Mesendoderm (in vitro differentiated cells): Measurements from ENCODE around the gene THSD7B.
"Not testable (repeated sequence)": the region's sequence is repeated elsewhere in the genome, so short reads cannot be mapped to it uniquely, and the experiment has no call there.

Experiments
- DNase-seq: peaks from one replicate; pipeline ENCODE4 v3.0.0; 2013
- H2AK5ac ChIP-seq: 2 replicates; pipeline ENCODE4 v1.6.1; 2013; ENCODE audit warnings: low read length, inconsistent platforms
- H2BK120ac ChIP-seq: 2 replicates; pipeline ENCODE4 v1.6.1; 2013; ENCODE audit warnings: low read depth, mild to moderate bottlenecking, low read length, moderate library complexity, mixed read lengths
- H2BK15ac ChIP-seq: replicated peaks from 2 replicates; pipeline ENCODE4 v1.6.1; 2013; ENCODE audit warnings: low read depth, mild to moderate bottlenecking, moderate library complexity
- H2BK5ac ChIP-seq: 2 replicates; pipeline ENCODE4 v1.6.1; 2013; ENCODE audit warnings: low read length, inconsistent platforms
- H3K18ac ChIP-seq: 2 replicates; pipeline ENCODE4 v1.6.1; 2013; ENCODE audit warnings: mild to moderate bottlenecking, low read length, mixed read lengths
- H3K23ac ChIP-seq: one replicate; pipeline ENCODE4 v1.6.1; 2013; ENCODE audit warnings: low read length
- H3K27ac ChIP-seq: 2 replicates; pipeline ENCODE4 v1.5.1; 2013; ENCODE audit warnings: low read depth, mild to moderate bottlenecking, inconsistent platforms, low read length, moderate library complexity
- H3K27me3 ChIP-seq: 2 replicates; pipeline ENCODE4 v1.6.1; 2013; ENCODE audit warnings: low read length, control low read depth, mild to moderate bottlenecking, inconsistent platforms; ENCODE audit not compliant: insufficient read depth, poor library complexity
- H3K36me3 ChIP-seq: 2 replicates; pipeline ENCODE4 v1.6.1; 2013; ENCODE audit warnings: low read length, inconsistent platforms; ENCODE audit not compliant: control insufficient read depth, insufficient read depth
- H3K4ac ChIP-seq: one replicate; pipeline ENCODE4 v1.6.1; 2013; ENCODE audit warnings: low read depth, mild to moderate bottlenecking, low read length, moderate library complexity
- H3K4me1 ChIP-seq: 2 replicates; pipeline ENCODE4 v1.6.1; 2013; ENCODE audit warnings: low read depth, low read length, inconsistent platforms; ENCODE audit not compliant: control insufficient read depth
- H3K4me2 ChIP-seq: 2 replicates; pipeline ENCODE4 v1.6.1; 2013; ENCODE audit warnings: low read length
- H3K4me3 ChIP-seq: 2 replicates; pipeline ENCODE4 v1.5.1; 2013; ENCODE audit warnings: mild to moderate bottlenecking, low read length
- H3K56ac ChIP-seq: one replicate; pipeline ENCODE4 v1.6.1; 2013; ENCODE audit warnings: low read length
- H3K79me1 ChIP-seq: 2 replicates; pipeline ENCODE4 v1.6.1; 2013; ENCODE audit warnings: low read length, inconsistent platforms
- H3K79me2 ChIP-seq: 2 replicates; pipeline ENCODE4 v1.6.1; 2013; ENCODE audit warnings: mild to moderate bottlenecking, low read length; ENCODE audit not compliant: control insufficient read depth, insufficient read depth
- H3K9ac ChIP-seq: 2 replicates; pipeline ENCODE4 v1.6.1; 2013; ENCODE audit warnings: low read length, inconsistent platforms
- H4K5ac ChIP-seq: one replicate; pipeline ENCODE4 v1.6.1; 2013; ENCODE audit warnings: low read length
- H4K8ac ChIP-seq: one replicate; pipeline ENCODE4 v1.6.1; 2013; ENCODE audit warnings: low read depth, mild to moderate bottlenecking, control low read depth, low read length, moderate library complexity
- WGBS: extraction: QIAGEN DNeasy Blood & Tissue Kit; methylation state at CpG from one replicate; pipeline ENCODE4 v1.1.7; 2013; ENCODE audit warnings: low lambda C conversion rate, missing lambda C conversion rate; ENCODE audit not compliant: insufficient coverage; ENCODE audit errors: extremely low coverage; 5-methylcytosine and 5-hydroxymethylcytosine counted together

Gene THSD7B

DNA sequence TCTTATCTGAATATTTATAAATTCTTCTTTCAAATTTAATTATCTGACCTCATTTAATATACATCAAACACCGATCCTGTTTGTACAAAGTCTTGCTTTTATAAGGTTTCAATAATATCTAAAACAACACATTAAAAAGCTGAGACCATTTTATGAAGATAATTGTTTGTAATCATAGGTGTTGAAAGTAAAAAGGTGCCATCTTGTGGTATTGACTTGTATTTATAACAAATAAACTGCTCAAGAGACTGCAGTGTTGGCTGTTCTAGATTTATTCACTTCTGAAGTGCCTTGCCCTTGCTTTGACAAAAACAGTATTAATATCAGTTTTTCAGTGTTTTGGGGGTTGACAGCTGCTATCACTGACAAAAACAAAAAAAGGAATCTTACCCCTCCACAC, 912.1 kb downstream of the THSD7B start:
- no peaks in the 10 kb centered on the region for H3K4me1 ChIP-seq
- no peak for DNase-seq
- H2BK15ac ChIP-seq = no peak overlapping the region
- H2BK120ac ChIP-seq = no peak overlapping the region
- H3K27me3 ChIP-seq = no peaks in the 10 kb centered on the region
- no peak overlapping the region for H3K27ac ChIP-seq
- H2BK5ac ChIP-seq = no peak overlapping the region
- WGBS = 100% methylated on average over 1 of the region's 1 CpG
- H3K4ac ChIP-seq = no peak overlapping the region
- H3K79me1 ChIP-seq = no peaks in the 10 kb centered on the region
- H3K79me2 ChIP-seq = no peaks in the 10 kb centered on the region
- no peak overlapping the region for H2AK5ac ChIP-seq
- H3K9ac ChIP-seq = no peak overlapping the region
- no peaks in the 10 kb centered on the region for H3K36me3 ChIP-seq
- H3K4me2 ChIP-seq = no peak overlapping the region
- no peak overlapping the region for H4K8ac ChIP-seq
- no peak overlapping the region for H3K56ac ChIP-seq
- H3K23ac ChIP-seq = no peak overlapping the region
- H3K18ac ChIP-seq = no peak overlapping the region
- no peak overlapping the region for H3K4me3 ChIP-seq
- H4K5ac ChIP-seq = no peak overlapping the region

DNA sequence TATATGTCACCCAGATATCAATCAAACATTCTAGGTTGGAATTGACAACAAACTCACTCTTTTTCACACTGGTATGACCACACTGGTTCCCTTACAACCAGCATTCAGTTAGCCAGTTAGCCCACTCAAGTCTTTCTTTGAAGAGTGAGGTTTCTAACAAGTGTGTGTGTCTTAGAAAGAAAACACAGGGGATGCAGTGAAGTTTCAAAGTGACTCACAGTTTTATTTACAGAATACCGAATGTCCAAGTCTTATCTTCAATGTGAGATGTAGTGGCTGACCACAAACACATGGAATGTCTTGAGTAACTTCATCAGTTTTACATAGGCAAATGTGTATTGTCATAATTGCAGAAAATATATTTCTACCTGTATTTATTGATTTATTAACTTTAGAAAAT, 924.2 kb downstream of the THSD7B start:
- Histone ChIP-seq H3K27me3 (no peaks in the 10 kb centered on the region), H2BK5ac (no peak overlapping the region), H3K4me1 (no peaks in the 10 kb centered on the region), H3K4ac (no peak overlapping the region), H2BK120ac (no peak overlapping the region), H3K4me3 (no peak overlapping the region), H4K5ac (no peak overlapping the region), H3K79me1 (no peaks in the 10 kb centered on the region), H4K8ac (no peak overlapping the region), H3K4me2 (no peak overlapping the region), H3K27ac (no peak overlapping the region), H3K23ac (no peak overlapping the region), H3K9ac (no peak overlapping the region), H3K18ac (no peak overlapping the region), H3K56ac (no peak overlapping the region), H3K36me3 (no peaks in the 10 kb centered on the region), H3K79me2 (no peaks in the 10 kb centered on the region), H2AK5ac (no peak overlapping the region), H2BK15ac (no peak overlapping the region)
- no CpG with 5 or more reads among the region's 1 CpG for WGBS
- no peak for DNase-seq

DNA sequence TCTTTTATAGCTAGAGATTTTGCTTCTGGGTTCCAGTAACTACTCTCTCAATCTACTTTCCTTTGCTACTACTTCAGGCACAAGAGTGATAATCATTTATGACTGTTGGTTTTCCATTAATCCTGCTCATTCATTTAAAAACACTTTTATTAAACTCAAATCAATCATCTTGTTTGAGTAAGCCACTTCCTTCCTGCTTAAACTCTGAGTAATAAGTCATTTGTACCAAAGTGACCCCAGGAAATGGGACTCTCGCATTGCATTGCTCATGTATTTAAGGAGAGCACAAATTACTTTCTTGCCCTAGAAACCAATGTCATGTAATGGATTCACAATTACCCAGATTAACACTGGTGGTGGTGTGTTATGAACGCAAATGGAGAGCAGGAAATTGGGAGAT, 928.2 kb downstream of the THSD7B start:
- H2BK120ac ChIP-seq = no peak overlapping the region
- H4K5ac ChIP-seq = no peak overlapping the region
- no CpG with 5 or more reads among the region's 2 CpGs for WGBS
- no peak overlapping the region for H3K9ac ChIP-seq
- H3K4me2 ChIP-seq = no peak overlapping the region
- H3K23ac ChIP-seq = no peak overlapping the region
- no peak overlapping the region for H3K56ac ChIP-seq
- no peak overlapping the region for H3K27ac ChIP-seq
- DNase-seq = no peak
- no peaks in the 10 kb centered on the region for H3K27me3 ChIP-seq
- H3K18ac ChIP-seq = no peak overlapping the region
- H2BK5ac ChIP-seq = no peak overlapping the region
- H3K79me2 ChIP-seq = no peaks in the 10 kb centered on the region
- no peak overlapping the region for H2BK15ac ChIP-seq
- no peaks in the 10 kb centered on the region for H3K36me3 ChIP-seq
- H4K8ac ChIP-seq = no peak overlapping the region
- no peak overlapping the region for H2AK5ac ChIP-seq
- no peak overlapping the region for H3K4ac ChIP-seq
- no peak overlapping the region for H3K4me3 ChIP-seq
- H3K79me1 ChIP-seq = no peaks in the 10 kb centered on the region
- no peaks in the 10 kb centered on the region for H3K4me1 ChIP-seq

DNA sequence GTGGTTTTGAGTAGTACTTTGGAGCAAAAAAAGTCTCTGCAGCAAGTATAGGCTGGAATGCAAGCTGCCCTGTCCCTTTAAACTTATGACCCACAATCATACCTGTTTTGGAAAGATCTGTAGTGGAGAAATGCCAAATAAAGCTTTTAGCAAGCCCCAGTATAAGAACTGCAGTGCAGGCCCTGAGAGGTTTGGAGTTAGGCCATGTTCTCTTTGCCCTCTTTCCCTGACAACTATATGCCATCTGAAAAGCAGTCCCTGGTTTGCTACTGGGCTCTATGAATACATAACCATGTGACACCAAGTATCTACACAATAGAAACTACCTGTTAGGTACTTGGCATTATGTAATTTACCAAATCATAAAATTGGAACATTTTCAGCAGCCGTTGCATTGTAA, 931.6 kb downstream of the THSD7B start:
- Histone ChIP-seq H3K79me2 (no peaks in the 10 kb centered on the region), H3K23ac (no peak overlapping the region), H3K4me3 (no peak overlapping the region), H4K8ac (no peak overlapping the region), H3K27me3 (no peaks in the 10 kb centered on the region), H3K4ac (no peak overlapping the region), H3K9ac (no peak overlapping the region), H3K18ac (no peak overlapping the region), H3K79me1 (no peaks in the 10 kb centered on the region), H3K56ac (no peak overlapping the region), H3K27ac (no peak overlapping the region), H3K4me1 (no peaks in the 10 kb centered on the region), H2BK120ac (no peak overlapping the region), H2BK15ac (no peak overlapping the region), H3K4me2 (no peak overlapping the region), H2AK5ac (no peak overlapping the region), H2BK5ac (no peak overlapping the region), H4K5ac (no peak overlapping the region), H3K36me3 (no peaks in the 10 kb centered on the region)
- no CpG with 5 or more reads among the region's 1 CpG for WGBS
- no peak for DNase-seq

DNA sequence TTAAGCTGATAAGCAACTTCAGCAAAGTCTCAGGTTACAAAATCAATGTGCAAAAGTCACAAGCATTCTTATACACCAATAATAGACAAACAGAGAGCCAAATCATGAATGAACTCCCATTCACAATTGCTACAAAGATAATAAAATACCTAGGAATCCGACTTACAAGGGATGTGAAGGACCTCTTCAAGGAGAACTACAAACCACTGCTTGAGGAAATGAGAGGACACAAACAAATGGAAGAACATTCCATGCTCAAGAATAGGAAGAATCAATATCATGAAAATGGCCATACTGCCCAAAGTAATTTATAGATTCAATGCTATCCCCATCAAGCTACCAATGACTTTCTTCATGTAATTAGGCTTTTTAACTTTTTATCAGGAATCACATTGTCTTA, 934.9 kb downstream of the THSD7B start:
- DNase-seq, H3K27me3 ChIP-seq, H2BK120ac ChIP-seq, H3K27ac ChIP-seq, H4K5ac ChIP-seq, H3K36me3 ChIP-seq, H3K56ac ChIP-seq, H3K18ac ChIP-seq, H3K4me2 ChIP-seq, H2BK15ac ChIP-seq, H3K79me1 ChIP-seq, H3K23ac ChIP-seq, H4K8ac ChIP-seq, H2BK5ac ChIP-seq, H3K4ac ChIP-seq, H3K79me2 ChIP-seq, H3K9ac ChIP-seq, H3K4me3 ChIP-seq, H3K4me1 ChIP-seq, H2AK5ac ChIP-seq: not testable (repeated sequence)
- no CpG with 5 or more reads among the region's 1 CpG for WGBS

DNA sequence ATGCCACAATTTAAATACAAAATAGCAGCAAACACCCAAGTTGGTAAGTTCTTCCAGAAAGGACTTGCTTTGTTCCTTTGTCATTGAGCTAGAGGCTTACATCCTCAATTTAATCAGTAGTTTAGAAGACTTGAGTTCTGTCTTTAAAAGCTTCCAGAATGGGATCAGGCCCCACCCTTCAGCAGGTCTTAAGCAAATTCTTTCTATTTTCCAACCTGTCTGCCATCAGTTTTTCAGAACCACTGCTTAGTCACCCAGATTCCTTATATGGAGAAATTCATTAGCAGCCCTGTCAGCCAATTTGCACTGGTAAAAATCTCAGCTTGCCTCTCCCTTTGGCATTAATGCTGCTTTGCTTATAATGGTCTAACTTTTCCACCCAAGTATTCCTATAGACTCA, 935.3 kb downstream of the THSD7B start:
- Histone ChIP-seq H3K4me3 (no peak overlapping the region), H3K27ac (peak overlapping the region; percentile 11), H3K4me1 (no peaks in the 10 kb centered on the region), H3K18ac (no peak overlapping the region), H3K56ac (no peak overlapping the region), H3K79me2 (no peaks in the 10 kb centered on the region), H2BK5ac (no peak overlapping the region), H3K79me1 (no peaks in the 10 kb centered on the region), H3K36me3 (no peaks in the 10 kb centered on the region), H3K27me3 (no peaks in the 10 kb centered on the region), H3K4ac (no peak overlapping the region), H3K23ac (no peak overlapping the region), H4K8ac (no peak overlapping the region), H2BK15ac (no peak overlapping the region), H3K9ac (no peak overlapping the region), H2AK5ac (no peak overlapping the region), H3K4me2 (no peak overlapping the region), H4K5ac (no peak overlapping the region), H2BK120ac (no peak overlapping the region)
- DNase-seq = peak; percentile 76
